A549 treated with CORT108297 at 1 μM for 4 hours (cell line): ENCODE results near the gene LYAR. TPM values are rescaled to one million over a fixed set of nuclear protein-coding genes. Genes with fewer than 3 reads are reported as not detected.

ENCODE experiments used
- total RNA-seq: library from RNA; stranded (reverse); fragments of 200-300 nt; extraction: Qiagen RNA extraction; gene quantifications from 5 replicates; pipeline ENCODE4 v1.2.3, GENCODE V29; 2022

Gene LYAR
- 26.5 to 36.7 TPM (median 27.4 TPM) in 5 replicates for total RNA-seq

GRCh38 chr4:4289941-4290850, at the start of gene LYAR, which contains the start of gene ZBTB49:
TSS of gene LYAR (minus strand) at chr4:4290154. CDS start at chr4:4283742, 6,412 bp downstream.
TSS of gene ZBTB49 (plus strand) at chr4:4290251. CDS start at chr4:4299946, 9,695 bp downstream.

GRCh38 chr4:4248029-4248884, 41.7 kb downstream of the LYAR start, which contains the start of gene TMEM128:
TSS of gene TMEM128 (minus strand) at chr4:4248223. CDS start at chr4:4248202, 21 bp downstream.

GRCh38 chr4:4226606-4227438, 63.1 kb downstream of the LYAR start, which contains the start of gene OTOP1:
TSS of gene OTOP1 (minus strand) at chr4:4226929. CDS start at chr4:4226864, 65 bp downstream.

Other genes with a start within 250 kb of the LYAR start
- gene OTOP1, start 63.2 kb downstream of the LYAR start, total RNA-seq, result not detected in 5 replicates
- gene TMEM128, start 41.9 kb downstream of the LYAR start, total RNA-seq, result 9.7 to 12.2 TPM (median 11.7 TPM) in 5 replicates
- 2.4 to 2.9 TPM (median 2.6 TPM) in 5 replicates for gene ZBTB49, start 97 bp upstream of the LYAR start, total RNA-seq
- gene NSG1, start 96.9 kb upstream of the LYAR start, total RNA-seq, result 1.7 to 2.5 TPM (median 2.2 TPM) in 5 replicates